Effector memory CD8-positive, alpha-beta T cell (primary cell): ENCODE data around the gene PLPPR3.
A peak's percentile ranks its signal among the peaks of the same experiment; 100 is the strongest.

Source experiments
- ATAC-seq: fragments of 150-1000 bp; cut with Tn5 transposase; replicated peaks from 2 replicates; pipeline ENCODE4 v1.10.0; 2021; ENCODE audit warnings: mild to moderate bottlenecking, moderate library complexity
- DNase-seq, 3 experiments: peaks; one replicate each; pipeline ENCODE4 v3.0.0; 2021
- H3K27ac Mint-ChIP-seq, 2 donors: one replicate each; pipeline ENCODE4 v1.8.0; 2022; ENCODE audit warnings: mild to moderate bottlenecking in 2 of 2, mixed read lengths in 2 of 2, moderate library complexity in 2 of 2
- H3K27me3 Mint-ChIP-seq, 2 donors: one replicate each; pipeline ENCODE4 v1.8.0; 2022; ENCODE audit warnings: mixed read lengths in 2 of 2
- H3K36me3 Mint-ChIP-seq: one replicate; pipeline ENCODE4 v1.8.0; 2022; ENCODE audit warnings: mild to moderate bottlenecking, moderate library complexity, mixed read lengths; ENCODE audit not compliant: insufficient read depth
- H3K4me1 Mint-ChIP-seq, 2 donors: one replicate each; pipeline ENCODE4 v1.8.0; 2022; ENCODE audit warnings: low read depth in 2 of 2, mixed read lengths in 2 of 2
- H3K4me3 Mint-ChIP-seq, 2 donors: one replicate each; pipeline ENCODE4 v1.8.0; 2022; ENCODE audit warnings: mild to moderate bottlenecking in 2 of 2, mixed read lengths in 2 of 2, moderate library complexity in 2 of 2
- H3K9me3 Mint-ChIP-seq, 2 donors: one replicate each; pipeline ENCODE4 v1.8.0; 2022; ENCODE audit warnings: mixed read lengths in 2 of 2

The PLPPR3 gene

DNA sequence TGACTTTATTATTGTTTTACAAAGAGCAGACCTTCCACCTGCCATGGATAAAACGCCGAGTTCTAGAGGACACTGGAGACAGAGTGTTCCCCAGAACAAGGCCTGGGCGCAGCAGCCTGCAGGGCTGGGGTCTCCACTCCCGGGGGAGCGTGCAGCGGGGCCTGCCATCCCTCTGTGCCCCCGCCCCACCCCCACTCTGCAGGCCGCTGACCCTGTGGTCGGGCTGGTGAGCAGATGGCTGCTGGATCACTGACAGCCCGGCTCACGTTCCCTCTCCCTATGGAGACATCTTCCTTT lies 33.1 kb downstream of the PLPPR3 start:
- H3K27me3 Mint-ChIP-seq = no peaks in the 10 kb centered on the region
- no peak overlapping the region for H3K27ac Mint-ChIP-seq
- no peaks in the 10 kb centered on the region for H3K36me3 Mint-ChIP-seq
- ATAC-seq (no peak), DNase-seq (no peak)
- no peak overlapping the region for H3K4me3 Mint-ChIP-seq
- no peaks in the 10 kb centered on the region for H3K4me1 Mint-ChIP-seq
- no peaks in the 10 kb centered on the region for H3K9me3 Mint-ChIP-seq

DNA sequence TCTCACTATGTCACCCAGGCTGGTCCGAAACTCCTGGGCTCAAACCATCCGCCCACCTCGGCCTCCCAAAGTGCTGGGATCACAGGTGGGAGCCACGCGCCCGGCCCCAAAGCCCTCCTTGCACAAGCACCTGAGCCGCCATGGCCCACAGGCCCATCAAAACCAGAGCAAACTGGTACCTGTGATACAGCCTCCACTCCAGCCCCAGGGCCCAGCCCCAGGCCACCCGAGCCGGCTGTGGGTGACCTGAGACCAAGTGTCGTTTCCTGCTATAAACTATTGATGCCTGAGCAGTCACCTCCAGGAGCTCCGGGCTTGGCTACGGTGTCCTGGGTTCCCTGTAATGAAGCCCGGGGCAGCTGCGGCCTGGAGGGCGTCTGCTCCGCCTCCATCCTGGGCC lies 34.2 kb downstream of the PLPPR3 start:
- no peaks in the 10 kb centered on the region for H3K4me1 Mint-ChIP-seq
- no peak overlapping the region for H3K4me3 Mint-ChIP-seq
- no peaks in the 10 kb centered on the region for H3K9me3 Mint-ChIP-seq
- no peak overlapping the region for H3K27ac Mint-ChIP-seq
- DNase-seq (no peak), ATAC-seq (no peak)
- no peaks in the 10 kb centered on the region for H3K36me3 Mint-ChIP-seq
- peaks cover 0 to 4% of the 10 kb centered on the region in 2 donors for H3K27me3 Mint-ChIP-seq

DNA sequence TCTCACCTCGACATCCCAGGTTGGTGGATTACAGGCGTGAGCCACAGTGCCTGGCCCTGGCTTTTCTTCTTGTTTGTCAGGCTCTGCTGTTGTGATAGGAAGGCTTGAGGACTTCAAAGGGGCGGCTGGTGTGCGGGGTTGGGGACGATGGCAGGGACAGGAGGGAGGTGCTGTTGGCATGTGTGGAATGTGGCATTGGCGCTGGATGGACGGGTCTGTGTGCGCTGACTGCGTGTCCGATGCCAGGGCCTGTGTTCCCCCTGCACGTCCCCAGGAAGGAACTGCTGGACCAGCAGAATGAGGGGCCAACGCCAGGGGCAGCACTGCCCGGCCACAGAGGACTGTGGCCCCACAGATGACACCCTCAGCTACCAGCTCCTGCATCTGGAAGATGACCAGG lies 37.2 kb downstream of the PLPPR3 start:
- H3K4me1 Mint-ChIP-seq = no peaks in the 10 kb centered on the region
- ATAC-seq (no peak), DNase-seq (no peak)
- no peak overlapping the region for H3K27ac Mint-ChIP-seq
- no peaks in the 10 kb centered on the region for H3K36me3 Mint-ChIP-seq
- peaks cover 0 to 23% of the 10 kb centered on the region in 2 donors for H3K27me3 Mint-ChIP-seq
- no peak overlapping the region for H3K4me3 Mint-ChIP-seq
- H3K9me3 Mint-ChIP-seq = no peaks in the 10 kb centered on the region

DNA sequence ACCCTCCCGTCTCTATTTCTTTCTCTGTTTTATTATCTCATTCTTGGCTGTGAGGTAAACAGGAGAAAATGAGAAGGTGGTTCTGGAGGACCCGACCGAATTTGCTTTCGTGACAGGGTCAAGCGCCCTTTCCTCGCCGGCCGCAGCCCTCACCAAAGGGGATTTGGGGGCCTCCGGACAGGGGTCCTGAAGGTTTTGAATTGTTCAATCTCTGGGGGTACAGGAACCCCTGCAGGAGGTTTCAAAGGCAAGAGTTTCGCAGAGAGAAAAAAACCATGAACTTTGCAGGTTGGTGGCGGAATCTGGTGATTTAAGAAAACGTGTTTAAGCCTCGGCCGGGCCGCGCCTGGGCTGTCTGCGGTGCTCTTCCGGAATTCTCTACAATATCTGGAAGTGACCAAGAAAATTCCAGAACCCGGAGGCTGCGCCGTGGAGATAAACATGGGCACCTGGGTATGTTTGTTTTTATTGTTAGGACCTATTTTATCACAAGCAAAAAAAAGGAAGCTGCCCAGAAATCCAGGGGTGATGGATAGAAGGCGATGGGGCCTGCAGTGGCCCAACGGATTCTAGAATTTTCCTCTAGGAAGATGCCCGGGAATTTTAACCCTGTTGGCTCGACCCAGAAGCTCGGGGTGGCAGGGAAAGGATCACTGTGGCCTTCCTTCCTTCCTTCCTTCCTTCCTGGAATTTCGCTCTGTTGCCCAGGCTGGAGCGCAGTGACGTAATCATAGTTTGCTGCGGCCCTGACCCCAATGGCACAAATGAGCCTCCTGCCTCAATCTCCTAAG lies 38.7 kb downstream of the PLPPR3 start:
- Mint-ChIP-seq H3K27ac (no peak overlapping the region), H3K4me1 (no peaks in the 10 kb centered on the region), H3K4me3 (no peak overlapping the region), H3K9me3 (no peaks in the 10 kb centered on the region), H3K27me3 (peaks cover 0 to 29% of the 10 kb centered on the region in 2 donors), H3K36me3 (no peaks in the 10 kb centered on the region)
- ATAC-seq (no peak), DNase-seq (no peak)

DNA sequence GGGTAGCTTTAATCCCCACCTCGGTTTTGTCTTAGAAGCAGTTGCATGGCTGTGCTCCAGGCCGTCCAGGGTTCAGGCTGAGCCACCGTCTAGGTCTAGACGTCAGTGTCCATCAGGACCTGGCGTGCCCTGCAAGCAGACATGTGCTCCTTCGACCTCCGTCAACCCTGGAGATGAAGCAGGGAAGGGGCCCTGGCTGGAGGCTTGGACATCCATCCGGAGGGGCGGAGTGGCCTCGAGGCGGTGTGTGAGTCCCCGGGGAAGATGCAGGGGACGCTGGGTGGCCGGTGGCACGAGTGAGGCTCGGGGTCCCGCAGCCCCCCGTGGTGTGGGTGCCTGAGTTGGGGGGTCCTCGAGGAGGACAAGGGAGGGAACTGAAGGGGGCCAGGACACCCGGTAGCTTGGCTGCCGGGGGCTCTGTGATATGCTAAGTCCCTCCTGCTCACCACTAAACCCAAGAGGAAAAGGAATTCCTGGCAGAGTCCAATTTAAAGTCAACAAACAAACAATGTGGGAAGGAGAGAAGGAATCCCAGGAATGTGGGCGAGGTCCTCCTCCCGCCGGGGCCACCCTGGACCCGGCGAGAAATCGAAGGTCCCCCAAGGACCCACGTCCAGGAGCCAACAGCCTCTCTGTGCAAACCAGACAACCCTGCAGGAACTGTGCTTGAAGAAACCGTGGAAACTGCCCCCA lies 39.4 kb downstream of the PLPPR3 start:
- ATAC-seq (no peak), DNase-seq (no peak)
- H3K27ac Mint-ChIP-seq = no peak overlapping the region
- H3K27me3 Mint-ChIP-seq = peaks cover 0 to 29% of the 10 kb centered on the region in 2 donors
- no peak overlapping the region for H3K4me3 Mint-ChIP-seq
- no peaks in the 10 kb centered on the region for H3K36me3 Mint-ChIP-seq
- no peaks in the 10 kb centered on the region for H3K4me1 Mint-ChIP-seq
- H3K9me3 Mint-ChIP-seq = no peaks in the 10 kb centered on the region

DNA sequence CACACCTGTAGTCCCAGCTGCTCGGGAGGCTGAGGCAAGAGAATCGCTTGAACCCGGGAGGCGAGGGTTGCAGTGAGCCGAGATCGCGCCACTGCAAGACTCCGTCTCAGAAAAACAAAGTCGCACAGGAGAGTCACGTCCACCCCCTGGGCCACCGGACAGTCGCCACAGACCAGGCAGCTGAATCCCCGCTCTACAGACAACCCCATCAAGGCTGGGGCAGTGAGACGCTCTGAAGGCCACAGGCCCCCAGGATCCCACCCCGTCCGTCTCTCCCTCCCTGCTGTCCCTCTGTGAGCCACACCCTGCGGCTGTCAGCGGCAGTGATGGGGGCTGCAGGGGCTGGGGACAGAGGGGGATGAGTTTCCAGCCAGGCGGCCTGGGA lies 40.0 kb downstream of the PLPPR3 start:
- no peak for DNase-seq
- Mint-ChIP-seq H3K4me3 (no peak overlapping the region), H3K4me1 (no peaks in the 10 kb centered on the region), H3K36me3 (no peaks in the 10 kb centered on the region), H3K9me3 (no peaks in the 10 kb centered on the region), H3K27me3 (peaks cover 0 to 29% of the 10 kb centered on the region in 2 donors), H3K27ac (no peak overlapping the region)
- ATAC-seq = no peak

DNA sequence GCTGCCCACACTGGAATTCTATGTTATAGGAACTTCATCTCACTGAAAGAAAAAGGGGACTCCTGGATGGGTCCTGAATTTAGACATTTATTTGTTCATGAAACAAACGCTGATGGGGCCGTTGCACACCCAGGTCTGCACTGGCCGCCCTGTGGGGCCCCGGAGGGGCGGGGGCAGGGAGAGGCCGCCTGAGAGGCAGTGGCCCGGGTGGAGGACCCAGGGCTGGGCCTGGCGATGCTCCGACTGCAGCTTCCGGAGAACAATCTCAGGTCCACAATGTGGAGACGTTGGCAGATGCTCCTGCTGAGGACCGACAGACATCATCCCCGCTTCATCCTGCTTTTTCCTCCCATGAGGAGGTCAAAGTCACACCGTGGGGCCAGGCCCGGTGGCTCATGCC lies 40.8 kb downstream of the PLPPR3 start:
- peaks cover 0 to 29% of the 10 kb centered on the region in 2 donors for H3K27me3 Mint-ChIP-seq
- DNase-seq (no peak), ATAC-seq (no peak)
- no peaks in the 10 kb centered on the region for H3K9me3 Mint-ChIP-seq
- H3K27ac Mint-ChIP-seq = no peak overlapping the region
- H3K36me3 Mint-ChIP-seq = no peaks in the 10 kb centered on the region
- H3K4me1 Mint-ChIP-seq = no peaks in the 10 kb centered on the region
- H3K4me3 Mint-ChIP-seq = no peak overlapping the region

DNA sequence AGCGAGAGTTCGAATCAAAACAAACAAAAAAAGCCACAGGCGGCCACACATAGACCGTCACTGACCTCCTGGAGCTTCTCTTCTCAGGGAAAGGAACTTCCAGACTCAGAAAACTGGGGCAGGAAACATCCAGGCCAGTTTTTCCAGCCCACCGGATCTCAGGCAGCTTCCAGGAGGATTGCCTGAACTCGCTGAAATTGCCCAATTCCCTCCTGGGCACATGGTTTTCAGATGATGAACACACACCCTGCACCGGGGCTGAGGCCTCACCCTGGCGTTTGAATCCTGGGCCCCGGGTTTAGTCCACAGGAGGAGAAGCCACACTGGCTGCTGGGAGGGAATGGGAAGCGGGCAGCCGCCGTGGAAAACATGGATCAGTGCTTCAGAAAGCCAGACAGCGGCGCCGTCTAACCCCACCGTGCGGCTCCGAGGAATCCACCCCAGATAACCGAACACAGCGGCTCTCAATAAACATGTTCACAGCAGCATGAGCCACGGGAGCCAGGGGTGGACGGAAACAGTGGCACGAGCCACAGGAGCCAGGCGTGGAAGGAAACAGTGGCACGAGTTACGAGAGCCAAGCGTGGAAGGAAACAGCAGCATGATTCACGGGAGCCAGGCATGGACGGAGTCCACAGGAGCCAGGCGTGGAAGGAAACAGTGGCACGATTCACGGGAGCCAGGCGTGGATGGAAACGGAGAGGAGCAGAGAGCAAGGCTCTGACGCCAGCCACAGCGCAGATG lies 42.7 kb downstream of the PLPPR3 start:
- H3K36me3 Mint-ChIP-seq = no peaks in the 10 kb centered on the region
- no peak overlapping the region for H3K4me3 Mint-ChIP-seq
- H3K9me3 Mint-ChIP-seq = no peaks in the 10 kb centered on the region
- no peak for DNase-seq
- no peaks in the 10 kb centered on the region for H3K4me1 Mint-ChIP-seq
- H3K27ac Mint-ChIP-seq = no peak overlapping the region
- no peak for ATAC-seq
- peaks cover 0 to 29% of the 10 kb centered on the region in 2 donors for H3K27me3 Mint-ChIP-seq

DNA sequence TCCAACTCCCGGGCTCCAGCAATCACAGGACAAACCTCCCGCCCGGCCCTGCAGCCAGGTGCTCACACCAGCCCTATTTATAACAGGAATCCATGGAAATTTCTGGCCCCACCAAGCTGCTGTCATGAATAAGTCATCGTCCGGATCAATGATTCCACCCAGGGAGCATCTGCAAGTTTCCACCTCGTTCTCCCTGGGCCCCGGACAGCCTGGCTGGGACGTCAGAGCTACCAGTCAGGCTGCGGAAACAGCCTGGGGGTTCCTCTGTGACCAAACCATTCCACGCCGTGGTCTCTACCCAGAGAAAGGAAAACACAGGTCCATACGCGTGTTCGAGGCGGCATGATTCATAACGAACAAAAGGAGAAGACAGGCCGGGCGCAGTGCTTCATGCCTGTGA lies 45.2 kb downstream of the PLPPR3 start:
- Mint-ChIP-seq H3K4me3 (no peak overlapping the region), H3K27me3 (peaks cover 0 to 27% of the 10 kb centered on the region in 2 donors), H3K9me3 (no peaks in the 10 kb centered on the region), H3K36me3 (no peaks in the 10 kb centered on the region), H3K27ac (no peak overlapping the region), H3K4me1 (peaks cover 0 to 2% of the 10 kb centered on the region in 2 donors)
- no peak for DNase-seq
- ATAC-seq = no peak

DNA sequence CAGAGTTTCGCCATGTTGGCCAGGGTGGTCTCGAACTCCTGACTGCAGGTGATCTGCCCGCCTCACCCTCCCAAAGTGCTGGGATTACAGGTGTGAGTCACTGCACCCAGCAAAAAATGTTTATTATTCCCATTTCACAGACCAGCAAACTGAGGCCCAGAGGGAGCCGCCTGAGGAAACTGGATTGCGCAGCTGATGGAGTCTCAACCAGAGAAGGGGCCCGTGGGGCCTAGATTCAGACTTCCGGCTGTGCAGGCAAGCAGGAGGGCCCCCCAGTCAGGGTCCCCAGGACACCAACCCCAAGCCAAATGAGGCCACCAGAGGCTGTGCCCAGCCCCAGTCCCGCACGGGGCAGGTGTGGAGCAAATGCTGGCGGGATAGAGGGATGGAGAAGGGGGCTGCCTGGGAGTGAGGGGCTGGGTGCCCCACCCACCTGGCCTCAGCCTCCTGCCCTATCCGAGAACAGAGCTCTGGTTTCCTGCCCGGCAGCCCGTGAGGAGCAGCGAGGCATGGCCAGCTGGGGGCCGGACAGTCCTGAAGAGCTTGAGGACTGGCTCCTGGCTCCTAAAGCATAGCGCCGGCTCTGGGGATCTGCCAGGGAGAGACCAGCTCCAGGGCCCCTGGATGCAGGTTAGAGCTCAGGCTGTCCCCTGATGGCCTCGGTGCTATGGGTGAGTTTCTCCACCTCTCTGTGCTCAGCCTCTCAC lies 48.9 kb downstream of the PLPPR3 start:
- H3K27me3 Mint-ChIP-seq = peaks cover 0 to 10% of the 10 kb centered on the region in 2 donors
- H3K27ac Mint-ChIP-seq = no peak overlapping the region
- no peak for ATAC-seq
- no peak for DNase-seq
- H3K4me3 Mint-ChIP-seq = no peak overlapping the region
- H3K4me1 Mint-ChIP-seq = peaks cover 0 to 3% of the 10 kb centered on the region in 2 donors
- H3K36me3 Mint-ChIP-seq = no peaks in the 10 kb centered on the region
- no peaks in the 10 kb centered on the region for H3K9me3 Mint-ChIP-seq

DNA sequence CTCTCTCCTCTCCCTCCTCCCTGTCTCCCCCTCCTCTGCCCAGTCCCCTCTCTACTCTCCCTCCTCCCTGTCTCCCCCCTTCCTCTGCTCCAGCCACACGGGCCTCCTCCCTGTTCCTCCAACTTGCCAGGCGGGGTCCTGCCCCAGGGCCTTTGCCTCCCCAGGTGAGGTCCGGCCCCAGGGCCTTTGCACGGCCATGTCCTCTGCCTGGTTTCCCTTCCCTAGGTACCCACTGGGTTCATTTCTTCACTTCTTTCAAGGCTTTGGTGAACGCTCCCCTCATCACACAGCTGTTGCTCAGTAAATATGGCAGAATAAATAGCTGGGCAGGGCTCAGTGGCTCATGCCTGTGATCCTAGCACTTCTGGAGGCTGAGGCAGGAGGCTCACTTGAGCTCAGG lies 49.7 kb downstream of the PLPPR3 start:
- H3K4me3 Mint-ChIP-seq = no peak overlapping the region
- no peak overlapping the region for H3K27ac Mint-ChIP-seq
- ATAC-seq = no peak
- H3K36me3 Mint-ChIP-seq = no peaks in the 10 kb centered on the region
- peaks cover 0 to 15% of the 10 kb centered on the region in 2 donors for H3K27me3 Mint-ChIP-seq
- no peaks in the 10 kb centered on the region for H3K9me3 Mint-ChIP-seq
- peaks cover 0 to 3% of the 10 kb centered on the region in 2 donors for H3K4me1 Mint-ChIP-seq
- no peak for DNase-seq

DNA sequence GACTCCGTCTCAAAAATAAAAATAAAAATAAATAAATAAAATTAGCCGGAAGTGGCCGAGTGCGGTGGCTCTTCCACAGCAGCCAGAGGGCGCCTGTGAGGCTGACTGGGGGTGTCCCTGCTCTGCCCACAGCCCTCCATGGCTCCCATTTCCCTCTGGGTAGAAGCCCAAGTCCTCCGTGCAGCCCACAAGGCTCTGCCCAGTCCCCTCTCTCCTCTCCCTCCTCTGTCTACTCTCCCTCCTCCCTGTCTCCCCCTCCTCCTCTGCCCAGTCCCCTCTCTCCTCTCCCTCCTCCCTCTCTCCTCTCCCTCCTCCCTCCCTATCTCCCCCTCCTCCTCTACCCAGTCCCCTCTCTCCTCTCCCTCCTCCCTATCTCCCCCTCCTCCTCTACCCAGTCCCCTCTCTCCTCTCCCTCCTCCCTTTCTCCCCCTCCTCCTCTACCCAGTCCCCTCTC lies 50.4 kb downstream of the PLPPR3 start:
- ATAC-seq (peak; percentile 47), DNase-seq (peak in 1 of 3 experiments; percentile 18)
- Mint-ChIP-seq H3K27ac (no peak overlapping the region), H3K9me3 (no peaks in the 10 kb centered on the region), H3K27me3 (peaks cover 0 to 22% of the 10 kb centered on the region in 2 donors), H3K4me3 (no peak overlapping the region), H3K36me3 (no peaks in the 10 kb centered on the region), H3K4me1 (peaks cover 0 to 3% of the 10 kb centered on the region in 2 donors)

DNA sequence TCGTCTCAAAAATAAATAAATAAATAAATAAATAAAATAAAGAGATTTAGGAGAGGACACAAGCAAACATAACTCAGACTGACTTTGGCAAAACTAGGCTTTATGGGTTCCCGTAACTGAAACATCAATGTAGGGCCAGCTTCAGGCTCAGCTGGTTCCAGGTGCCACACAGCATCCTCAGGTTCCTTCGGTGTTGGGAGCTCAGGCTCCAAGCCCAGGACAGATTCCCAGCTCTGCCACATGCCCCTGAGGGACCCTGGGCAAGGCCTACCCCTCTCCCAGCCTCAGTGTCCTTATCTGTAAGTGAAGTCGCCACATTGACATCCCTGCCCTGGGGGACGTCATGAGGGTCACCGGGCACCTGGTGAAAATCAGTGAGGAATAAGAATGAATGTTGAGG lies 52.1 kb downstream of the PLPPR3 start:
- no peak for DNase-seq
- H3K9me3 Mint-ChIP-seq = no peaks in the 10 kb centered on the region
- H3K27me3 Mint-ChIP-seq = peaks cover 0 to 27% of the 10 kb centered on the region in 2 donors
- no peak overlapping the region for H3K27ac Mint-ChIP-seq
- H3K36me3 Mint-ChIP-seq = no peaks in the 10 kb centered on the region
- no peak for ATAC-seq
- H3K4me1 Mint-ChIP-seq = peaks cover 0 to 3% of the 10 kb centered on the region in 2 donors
- no peak overlapping the region for H3K4me3 Mint-ChIP-seq
